A549 treated with AZD9567 at 1 μM for 4 hours (cell line): ENCODE data around the gene FAM50A. TPM values are rescaled to one million over a fixed set of nuclear protein-coding genes. Genes with fewer than 3 reads are reported as not detected.

ENCODE experiments used
- total RNA-seq: library from RNA; stranded (reverse); fragments of 200-300 nt; extraction: Qiagen RNA extraction; gene quantifications from 5 replicates; pipeline ENCODE4 v1.2.3, GENCODE V29; 2022; ENCODE audit not compliant: insufficient read depth

The FAM50A gene
- total RNA-seq, result 87.7 to 122 TPM (median 113 TPM) in 5 replicates

GRCh38 chrX:154443992-154444754 is at the start of gene FAM50A:
Gene FAM50A, plus strand, starts transcription at chrX:154444141. Its CDS starts 95 bp downstream, at chrX:154444236.

GRCh38 chrX:154397888-154398667 is 45.9 kb upstream of the FAM50A start, which contains the start of gene RPL10:
Gene RPL10, plus strand, starts transcription at chrX:154398377. Its CDS starts 143 bp downstream, at chrX:154398520.

GRCh38 chrX:154409222-154409871 is 34.6 kb upstream of the FAM50A start, which contains the start of gene DNASE1L1:
Gene DNASE1L1, minus strand, starts transcription at chrX:154409254. Its CDS starts 3,686 bp downstream, at chrX:154405568.

GRCh38 chrX:154428176-154429171 is 15.5 kb upstream of the FAM50A start, which contains the start of gene ATP6AP1:
Gene ATP6AP1, plus strand, starts transcription at chrX:154428677. Its CDS starts 16 bp downstream, at chrX:154428693.

GRCh38 chrX:154436983-154437752 is 6.8 kb upstream of the FAM50A start, which contains the start of gene GDI1:
Gene GDI1, plus strand, starts transcription at chrX:154437154. Its CDS starts 101 bp downstream, at chrX:154437255.

GRCh38 chrX:154458116-154458953 is 14.4 kb downstream of the FAM50A start, which contains the start of gene PLXNA3:
Gene PLXNA3, plus strand, starts transcription at chrX:154458281. Its CDS starts 1,903 bp downstream, at chrX:154460184.

GRCh38 chrX:154478728-154479622 is 35.0 kb downstream of the FAM50A start, which contains the start of gene LAGE3:
Gene LAGE3, minus strand, starts transcription at chrX:154479281. Its CDS starts 366 bp downstream, at chrX:154478915.

GRCh38 chrX:154486396-154487207 is 42.7 kb downstream of the FAM50A start, which contains the start of gene UBL4A:
Gene UBL4A, minus strand, starts transcription at chrX:154486615. Its CDS starts 31 bp downstream, at chrX:154486584.

GRCh38 chrX:154490414-154491083 is 46.6 kb downstream of the FAM50A start, which contains the start of gene SLC10A3:
Gene SLC10A3, minus strand, starts transcription at chrX:154490629. Its CDS starts 1,689 bp downstream, at chrX:154488940.

Other genes with a start within 250 kb of the FAM50A start
- not detected in 5 replicates for gene OPN1MW2, start 224.4 kb upstream of the FAM50A start, total RNA-seq
- not detected in 5 replicates for gene OPN1MW3, start 186.6 kb upstream of the FAM50A start, total RNA-seq
- not detected in 5 replicates for gene TEX28, start 149.0 kb upstream of the FAM50A start, total RNA-seq
- 0.03 to 0.06 TPM in 2 of 5 replicates, not detected in the others for gene TKTL1, start 148.3 kb upstream of the FAM50A start, total RNA-seq
- 1,398 to 1,786 TPM (median 1,537 TPM) in 5 replicates for gene FLNA, start 69.5 kb upstream of the FAM50A start, total RNA-seq
- gene EMD, start 64.8 kb upstream of the FAM50A start, total RNA-seq, result 139 to 167 TPM (median 160 TPM) in 5 replicates
- 5,537 to 5,934 TPM (median 5,663 TPM) in 5 replicates for gene RPL10, start 45.8 kb upstream of the FAM50A start, total RNA-seq
- gene DNASE1L1, start 34.9 kb upstream of the FAM50A start, total RNA-seq, result 28.0 to 33.0 TPM (median 30.2 TPM) in 5 replicates
- gene TAFAZZIN, start 32.6 kb upstream of the FAM50A start, total RNA-seq, result 20.0 to 39.1 TPM (median 37.4 TPM) in 5 replicates
- 86.0 to 111 TPM (median 105 TPM) in 5 replicates for gene ATP6AP1, start 15.5 kb upstream of the FAM50A start, total RNA-seq
- gene GDI1, start 7.0 kb upstream of the FAM50A start, total RNA-seq, result 99.0 to 111 TPM (median 108 TPM) in 5 replicates
- 14.0 to 24.4 TPM (median 20.9 TPM) in 5 replicates for gene PLXNA3, start 14.1 kb downstream of the FAM50A start, total RNA-seq
- 47.4 to 71.3 TPM (median 68.7 TPM) in 5 replicates for gene LAGE3, start 35.1 kb downstream of the FAM50A start, total RNA-seq
- 62.5 to 67.8 TPM (median 64.3 TPM) in 5 replicates for gene UBL4A, start 42.5 kb downstream of the FAM50A start, total RNA-seq
- 43.3 to 46.5 TPM (median 44.4 TPM) in 5 replicates for gene SLC10A3, start 46.5 kb downstream of the FAM50A start, total RNA-seq
- gene FAM3A, start 72.1 kb downstream of the FAM50A start, total RNA-seq, result 40.7 to 46.1 TPM (median 45.3 TPM) in 5 replicates
- 1,265 to 1,646 TPM (median 1,455 TPM) in 5 replicates for gene G6PD, start 102.7 kb downstream of the FAM50A start, total RNA-seq
- 33.2 to 47.2 TPM (median 44.4 TPM) in 5 replicates for gene IKBKG, start 103.5 kb downstream of the FAM50A start, total RNA-seq
- gene CTAG1A, start 141.0 kb downstream of the FAM50A start, total RNA-seq, result 0.10 TPM in 1 of 5 replicates, not detected in the others
- gene CTAG1B, start 175.1 kb downstream of the FAM50A start, total RNA-seq, result not detected in 5 replicates
- not detected in 5 replicates for gene CTAG2, start 209.4 kb downstream of the FAM50A start, total RNA-seq